Hematopoietic multipotent progenitor cell (in vitro differentiated cells): ENCODE data around the gene RASGRP4. TPM values are rescaled to one million over a fixed set of nuclear protein-coding genes. Genes with fewer than 3 reads are reported as not detected.
A peak's percentile ranks its signal among the peaks of the same experiment; 100 is the strongest.
"Not testable (repeated sequence)": the region's sequence is repeated elsewhere in the genome, so short reads cannot be mapped to it uniquely, and the experiment has no call there.

Experiments
- DNase-seq, 3 donors: peaks; one replicate each; pipeline ENCODE4 v3.0.0-alpha.2; 2011 to 2015; ENCODE audit warnings: low read depth in 2 of 3, low spot score in 2 of 3
- total RNA-seq: library from RNA; depleted of rRNA; stranded (reverse); fragments of >200 nt; gene quantifications from one replicate; pipeline ENCODE4 v1.2.3, GENCODE V29; 2012

The RASGRP4 gene
- total RNA-seq, 1 donor = 23.4 TPM

DNA sequence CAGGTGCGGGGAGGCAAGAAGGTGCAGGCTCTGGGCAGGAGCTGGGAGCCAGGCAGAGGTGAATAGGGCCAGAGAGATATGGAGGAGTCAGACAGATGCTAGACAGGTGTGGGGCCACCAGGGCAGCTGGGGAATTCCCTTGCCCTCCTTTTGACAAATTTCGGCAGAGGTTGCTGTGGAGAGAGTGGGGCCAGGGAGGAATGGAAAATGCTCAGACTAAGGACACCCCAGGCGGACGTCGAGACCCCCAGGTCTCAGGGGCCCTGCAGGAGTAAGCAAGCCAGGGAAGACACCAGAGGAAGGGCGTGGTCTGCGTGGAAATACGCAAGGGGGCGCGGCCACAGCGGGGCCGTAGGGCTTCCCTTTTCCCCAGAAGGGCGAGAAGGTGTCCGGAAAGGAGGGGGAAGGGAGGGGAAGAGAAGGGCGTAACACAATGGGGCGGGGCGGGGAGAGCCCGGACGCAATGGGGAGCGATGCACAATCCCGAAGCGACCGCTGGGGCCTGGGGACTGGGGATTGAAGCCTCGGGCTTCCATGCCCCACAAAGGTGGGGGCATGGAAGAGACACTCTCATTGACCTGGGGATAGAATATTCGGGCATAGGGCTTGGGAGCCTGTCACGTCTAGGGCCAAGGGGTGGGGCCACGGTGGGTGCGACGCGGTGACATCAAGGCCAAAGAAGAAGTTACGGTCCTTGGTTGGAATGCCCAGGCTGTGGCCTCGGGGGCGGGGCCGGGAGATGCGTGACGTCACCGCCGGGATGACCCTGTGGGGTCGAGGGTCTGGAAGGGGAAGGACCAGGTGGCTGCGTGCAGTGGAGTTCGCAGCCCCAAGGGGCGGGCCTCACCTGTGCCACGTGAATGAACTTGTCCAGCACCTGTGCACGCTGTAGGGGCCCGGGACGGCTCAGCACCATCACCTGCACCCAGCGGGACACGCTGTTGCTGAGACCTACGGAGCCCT, 8.2 kb downstream of the RASGRP4 start:
- DNase-seq = peak in 2 of 3 donors; percentile 71 to 75

DNA sequence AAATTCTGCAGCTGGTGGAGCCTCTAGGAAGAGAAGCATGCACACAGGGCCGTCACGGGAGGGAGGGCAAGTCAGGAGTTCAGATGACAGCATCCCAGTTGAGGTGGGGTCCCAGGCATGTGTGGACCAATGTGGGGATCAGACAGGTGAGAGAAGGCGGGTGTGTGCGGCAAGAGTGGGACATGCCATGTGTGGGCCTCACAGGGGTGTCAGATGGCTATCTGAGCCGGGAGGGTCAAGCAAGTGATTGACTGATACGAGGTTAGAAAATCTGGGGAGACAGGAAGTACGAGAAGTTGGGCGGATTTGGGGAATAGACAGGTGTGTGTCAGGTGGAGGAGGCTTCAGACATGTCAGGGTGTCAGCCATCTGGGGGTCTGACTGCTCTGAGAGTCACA, 8.9 kb downstream of the RASGRP4 start:
- no peak for DNase-seq

DNA sequence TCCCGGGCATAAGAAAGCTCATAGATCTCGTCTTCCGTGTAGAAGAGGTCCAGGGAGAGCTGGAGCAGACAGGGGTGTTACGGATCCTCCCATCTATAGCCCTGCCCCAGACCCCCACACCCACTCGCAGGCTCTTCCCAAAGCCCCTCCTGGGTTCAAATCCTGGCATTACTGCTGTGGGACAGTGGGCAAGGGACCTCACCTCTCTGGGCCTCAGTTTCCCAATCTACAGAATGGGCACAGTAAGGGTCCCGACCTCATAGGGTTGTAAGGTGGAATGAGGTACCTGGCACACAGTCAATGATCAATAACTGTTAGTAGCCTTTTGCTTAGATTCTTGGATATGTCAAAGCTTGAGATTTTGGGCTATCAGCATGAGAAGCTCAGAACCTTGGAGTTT, 12.6 kb downstream of the RASGRP4 start:
- DNase-seq = no peak

DNA sequence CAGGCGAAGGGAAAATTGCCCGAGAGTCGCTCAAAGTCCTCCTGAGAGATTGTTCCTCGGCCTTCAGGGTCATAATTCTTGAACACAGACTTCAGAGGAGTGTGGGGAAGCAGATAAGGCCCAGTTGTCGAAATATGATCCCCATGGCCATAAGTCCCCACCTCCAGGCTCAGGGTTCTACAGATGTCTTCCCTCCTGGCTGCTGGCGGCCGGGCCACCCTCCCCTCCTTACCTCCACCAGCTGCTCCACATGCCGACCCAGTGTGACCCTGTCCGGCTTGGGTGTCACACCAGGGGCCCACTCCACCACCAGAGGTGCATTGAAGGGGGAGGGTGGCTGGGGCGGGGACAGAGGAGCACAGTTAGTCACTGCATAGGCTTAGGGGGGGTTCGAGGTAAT, 13.1 kb downstream of the RASGRP4 start:
- no peak for DNase-seq

DNA sequence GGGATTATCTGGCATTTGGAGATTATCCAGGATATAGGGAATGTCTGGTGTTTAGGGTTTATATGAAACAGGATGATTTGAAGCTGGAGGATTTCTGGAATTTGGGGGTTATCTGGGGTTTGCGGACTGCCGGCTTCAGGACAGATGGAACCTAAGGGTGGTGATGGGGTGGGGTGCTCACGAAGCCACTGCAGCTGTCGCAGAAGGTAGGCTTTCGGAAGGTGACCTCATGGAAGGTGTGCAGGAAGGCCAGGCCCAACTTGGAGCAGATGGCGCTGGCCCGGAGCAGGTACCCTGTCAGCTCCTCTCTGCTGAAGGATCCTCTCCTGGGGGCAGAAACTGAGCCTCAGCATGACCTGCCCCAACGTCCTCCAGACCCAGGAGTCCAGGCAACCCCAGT, 13.5 kb downstream of the RASGRP4 start:
- no peak for DNase-seq

DNA sequence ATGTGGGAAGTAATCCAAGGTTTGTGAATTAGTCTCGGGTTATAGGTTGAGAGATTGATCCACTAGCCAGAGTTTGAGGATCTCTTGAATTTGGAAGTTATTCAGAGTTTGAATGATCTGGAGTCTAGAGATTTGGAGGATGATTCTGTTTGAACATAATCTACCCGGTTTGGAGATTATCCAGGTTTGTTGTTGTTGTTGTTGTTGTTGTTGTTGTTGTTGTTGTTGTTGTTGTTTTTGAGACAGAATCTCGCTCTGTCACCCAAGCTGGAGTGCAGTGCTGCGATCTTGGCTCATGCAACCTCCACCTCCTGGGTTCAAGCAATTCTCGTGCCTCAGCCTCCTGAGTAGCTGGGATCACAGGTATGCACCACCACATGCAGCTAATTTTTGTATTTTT, 14.1 kb downstream of the RASGRP4 start:
- DNase-seq = not testable (repeated sequence)

DNA sequence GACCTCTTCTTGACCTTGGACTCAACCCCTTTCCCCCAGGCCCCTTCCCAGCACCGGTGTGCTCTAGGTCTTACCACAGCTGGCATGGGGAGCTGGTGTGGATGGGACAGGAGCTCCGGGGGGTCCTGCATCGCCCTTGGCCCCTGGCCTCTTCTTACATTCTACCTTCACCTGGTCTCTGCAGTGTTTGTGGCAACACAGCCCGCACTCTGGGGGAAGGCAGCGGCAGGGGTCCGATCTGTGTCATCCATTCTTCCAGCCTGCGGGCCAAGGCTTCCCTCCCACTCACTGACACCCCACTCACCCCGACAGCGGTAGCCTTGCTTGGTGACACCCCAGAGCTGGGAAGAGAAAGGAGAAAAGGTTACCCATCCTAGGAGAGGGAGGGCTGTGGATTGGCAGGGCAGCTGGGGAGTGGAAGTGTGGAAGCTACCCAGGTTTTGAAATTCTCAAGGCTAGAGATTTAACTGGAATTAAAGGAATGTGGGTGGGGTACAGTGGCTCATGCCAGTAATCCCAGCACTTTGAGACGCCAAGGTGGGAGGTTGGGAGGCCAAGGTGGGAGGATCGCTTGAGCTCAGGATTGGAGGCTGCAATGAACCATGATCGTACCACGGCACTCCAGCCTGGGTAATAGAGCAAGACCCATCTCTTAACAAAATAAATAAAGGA, 14.8 kb downstream of the RASGRP4 start:
- no peak for DNase-seq

- not testable (repeated sequence) for DNase-seq
Observed at GRCh38 chr19:38410407-38410806, 15.6 kb downstream of the RASGRP4 start.

DNA sequence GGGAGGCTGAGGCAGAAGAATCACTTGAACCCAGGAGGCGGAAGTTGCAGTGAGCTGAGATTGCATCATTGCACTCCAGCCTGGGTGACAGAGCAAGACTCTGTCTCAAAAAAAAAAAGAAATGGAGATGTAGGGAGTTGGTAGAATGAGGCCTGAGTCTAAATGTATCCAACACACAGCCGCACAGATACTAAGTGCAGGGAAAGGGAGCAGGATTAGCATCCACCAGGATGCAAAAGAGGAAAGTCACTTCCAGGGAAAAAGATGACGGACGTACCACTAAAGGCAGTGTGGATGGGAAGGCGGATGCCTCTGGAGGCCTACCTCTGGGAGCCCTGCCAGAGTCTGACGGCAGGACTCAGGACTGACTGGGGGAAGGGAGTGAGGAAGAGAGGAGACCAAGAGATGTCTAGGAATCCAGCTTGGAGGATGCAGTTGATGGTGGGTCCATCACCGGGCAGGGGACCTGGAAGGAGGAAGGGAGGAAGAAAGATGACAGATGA, 16.3 kb downstream of the RASGRP4 start:
- DNase-seq = no peak

- no peak for DNase-seq
Observed at GRCh38 chr19:38405276-38405675, 20.7 kb downstream of the RASGRP4 start.

- no peak for DNase-seq
Observed at GRCh38 chr19:38404858-38405257, 21.2 kb downstream of the RASGRP4 start.

DNA sequence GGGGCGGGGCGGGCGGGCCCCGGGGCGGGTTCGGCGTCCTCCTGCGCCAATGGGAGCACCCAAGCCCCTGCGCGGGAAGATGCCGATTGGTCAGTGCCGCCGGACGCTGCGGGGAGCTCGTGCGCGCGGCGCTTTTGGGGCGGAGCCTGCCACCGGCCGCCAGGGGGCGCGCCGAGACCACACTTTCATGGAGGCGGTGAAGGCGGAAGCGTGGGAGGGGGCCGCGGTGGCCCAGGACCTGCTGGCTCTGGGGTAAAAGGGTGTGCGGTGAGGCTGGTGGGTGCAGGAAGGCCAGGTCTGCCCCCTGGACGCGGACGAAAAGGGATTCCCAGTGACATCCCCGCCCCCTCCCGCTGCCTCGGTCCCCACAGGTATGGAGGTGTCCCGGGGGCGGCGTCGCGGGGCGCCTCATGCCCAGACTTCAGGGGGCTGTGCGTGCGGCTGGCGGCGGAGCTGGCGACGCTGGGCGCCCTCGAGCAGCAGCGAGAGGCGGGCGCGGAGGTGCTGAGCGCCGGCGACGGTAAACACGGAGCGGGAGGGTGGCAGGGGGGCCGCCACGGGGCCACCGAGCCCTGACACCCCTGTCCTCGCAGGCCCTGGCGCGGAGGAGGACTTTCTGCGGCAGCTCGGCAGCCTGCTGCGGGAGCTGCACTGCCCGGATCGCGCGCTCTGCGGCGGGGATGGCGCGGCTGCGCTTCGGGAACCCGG, 22.9 kb downstream of the RASGRP4 start, which contains the start of gene FAM98C:
Gene FAM98C, plus strand, starts transcription at position 127 of the 708 bp plus-strand sequence. Its CDS starts 61 bp downstream, at position 188.
- peak; percentile 97 to 99 (median 98) for DNase-seq

DNA sequence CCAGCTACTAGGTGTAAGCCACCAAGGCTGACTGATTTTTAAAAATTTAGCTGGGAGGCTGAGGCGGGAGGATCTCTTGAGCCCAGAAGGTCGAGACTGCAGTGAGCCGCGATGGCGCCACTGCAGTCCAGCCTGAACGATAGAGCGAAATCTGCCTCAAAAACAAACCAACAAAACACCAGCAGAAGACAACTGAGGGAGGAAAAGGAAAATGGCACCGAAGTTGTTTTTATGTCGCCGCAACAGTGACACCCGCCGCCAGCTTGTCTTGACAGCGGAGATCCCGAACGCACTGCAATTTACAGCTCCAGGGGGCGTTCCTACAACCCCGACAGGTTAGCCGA, 23.4 kb downstream of the RASGRP4 start:
- no peak for DNase-seq

DNA sequence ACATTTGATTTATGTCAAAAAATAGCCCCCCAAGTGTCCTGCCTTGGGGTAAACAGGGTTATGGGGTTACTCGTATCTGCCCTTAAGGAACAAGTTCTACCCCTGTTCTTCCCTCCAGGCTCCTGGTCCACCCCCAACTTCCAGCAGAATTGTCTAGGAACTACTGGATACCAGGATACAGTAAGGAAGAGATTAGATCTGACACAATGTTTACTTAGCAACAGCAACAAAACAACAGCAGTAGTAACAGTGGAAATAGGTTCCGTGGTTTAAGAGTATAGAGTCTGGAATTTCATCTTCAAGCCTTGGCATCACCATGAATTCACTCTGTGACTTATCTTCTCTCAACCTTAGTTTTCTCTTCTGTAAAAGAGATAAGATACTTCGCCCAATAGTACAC, 24.9 kb downstream of the RASGRP4 start:
- no peak for DNase-seq

- DNase-seq = no peak
Observed at GRCh38 chr19:38400361-38400760, 25.7 kb downstream of the RASGRP4 start.

- DNase-seq = no peak
Observed at GRCh38 chr19:38399537-38399936, 26.5 kb downstream of the RASGRP4 start.

- no peak for DNase-seq
Observed at GRCh38 chr19:38399081-38399480, 26.9 kb downstream of the RASGRP4 start.

DNA sequence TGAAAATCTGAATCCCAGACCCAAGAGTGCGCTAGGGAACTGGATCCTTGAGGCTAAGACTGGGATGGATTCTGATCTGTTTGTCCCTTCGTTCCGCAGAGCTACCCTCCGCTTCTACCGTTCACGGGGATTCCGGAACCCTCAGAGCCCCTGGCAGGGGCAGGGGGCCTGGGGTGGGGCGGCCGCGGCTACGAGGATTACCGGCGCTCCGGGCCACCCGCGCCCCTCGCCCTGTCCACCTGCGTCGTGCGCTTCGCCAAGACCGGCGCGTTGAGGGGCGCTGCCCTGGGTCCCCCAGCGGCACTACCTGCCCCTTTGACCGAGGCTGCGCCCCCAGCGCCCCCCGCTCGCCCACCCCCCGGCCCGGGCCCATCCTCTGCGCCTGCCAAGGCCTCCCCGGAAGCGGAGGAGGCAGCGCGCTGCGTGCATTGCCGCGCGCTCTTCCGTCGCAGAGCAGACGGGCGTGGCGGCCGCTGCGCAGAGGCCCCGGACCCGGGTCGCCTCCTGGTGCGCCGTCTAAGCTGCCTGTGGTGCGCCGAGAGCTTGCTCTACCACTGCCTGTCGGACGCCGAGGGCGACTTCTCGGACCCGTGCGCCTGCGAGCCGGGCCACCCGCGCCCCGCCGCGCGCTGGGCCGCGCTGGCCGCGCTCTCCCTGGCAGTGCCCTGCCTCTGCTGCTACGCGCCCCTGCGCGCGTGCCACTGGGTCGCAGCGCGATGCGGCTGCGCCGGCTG, 30.5 kb downstream of the RASGRP4 start:
- DNase-seq = no peak

DNA sequence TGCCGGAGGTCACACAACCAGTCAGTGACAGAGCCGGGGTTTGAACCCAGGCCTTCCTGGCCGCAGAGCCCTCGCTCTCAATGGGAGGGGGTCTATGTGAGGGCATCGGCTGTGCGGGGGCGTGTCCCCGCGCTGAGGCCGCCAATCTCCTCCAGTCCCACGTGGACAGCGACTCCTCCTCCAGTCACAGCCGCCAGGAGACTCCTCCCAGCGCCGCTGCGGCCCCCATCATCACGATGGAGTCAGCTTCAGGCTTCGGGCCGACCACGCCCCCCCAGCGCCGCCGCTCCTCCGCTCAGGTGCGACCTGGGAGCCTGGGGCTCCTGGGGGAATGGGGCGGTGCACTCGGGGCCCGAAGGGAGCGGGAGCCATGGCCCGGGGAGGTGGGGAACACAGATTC, 31.5 kb downstream of the RASGRP4 start:
- DNase-seq = peak in 2 of 3 donors; percentile 60 to 69

- no peak for DNase-seq
Observed at GRCh38 chr19:38392707-38393308, 33.2 kb downstream of the RASGRP4 start.
